Amniotic epithelial cell (primary cell): ENCODE results near the gene ICA1.
"Not testable (repeated sequence)": the region's sequence is repeated elsewhere in the genome, so short reads cannot be mapped to it uniquely, and the experiment has no call there.

Source experiments
- DNase-seq: peaks from one replicate; pipeline ENCODE4 v3.0.0-alpha.2; 2010; ENCODE audit warnings: low read depth

ICA1 gene

DNA sequence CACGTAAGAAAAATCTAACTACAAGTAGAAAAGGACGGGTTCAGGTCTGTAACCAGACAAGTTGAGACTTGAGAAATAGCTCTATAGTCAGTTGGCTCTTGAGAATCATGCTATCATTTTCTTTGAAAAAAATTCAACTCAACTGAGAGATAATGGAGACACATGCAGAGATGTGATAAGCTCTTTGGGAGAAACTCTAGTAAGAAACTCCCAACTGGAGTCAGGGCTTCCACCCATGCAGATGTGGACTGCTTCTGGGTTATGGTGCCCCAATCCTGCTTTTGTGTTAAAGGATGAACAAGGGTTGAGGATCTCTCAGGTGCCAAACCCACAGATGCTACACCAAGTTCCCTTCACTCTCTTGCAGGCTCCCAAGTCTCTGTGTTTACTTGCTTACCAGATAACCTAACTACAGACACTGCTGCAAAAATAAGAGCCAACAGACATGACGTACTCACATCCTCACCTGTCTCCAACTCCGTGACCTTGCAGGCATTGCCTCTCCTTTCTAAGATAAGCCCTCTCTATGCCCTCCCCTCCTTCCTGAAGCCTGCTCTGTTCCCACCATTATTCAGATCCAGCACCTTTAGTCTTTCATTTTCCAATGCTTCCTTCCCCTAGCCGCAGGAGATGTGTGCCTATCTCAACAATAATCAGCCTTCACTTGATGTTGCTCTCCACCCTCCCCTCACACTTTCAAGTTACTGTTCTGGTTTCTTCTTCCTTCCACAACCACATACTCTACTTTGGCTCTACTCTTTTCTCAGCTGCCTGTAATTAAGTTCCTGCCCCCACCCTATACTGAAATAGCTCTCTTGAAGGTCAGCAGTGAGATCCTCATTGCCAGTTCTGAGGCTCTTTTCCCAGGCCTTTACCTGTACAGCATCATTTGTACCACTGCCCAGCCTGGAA is 130.0 kb downstream of the ICA1 start:
- no peak for DNase-seq

DNA sequence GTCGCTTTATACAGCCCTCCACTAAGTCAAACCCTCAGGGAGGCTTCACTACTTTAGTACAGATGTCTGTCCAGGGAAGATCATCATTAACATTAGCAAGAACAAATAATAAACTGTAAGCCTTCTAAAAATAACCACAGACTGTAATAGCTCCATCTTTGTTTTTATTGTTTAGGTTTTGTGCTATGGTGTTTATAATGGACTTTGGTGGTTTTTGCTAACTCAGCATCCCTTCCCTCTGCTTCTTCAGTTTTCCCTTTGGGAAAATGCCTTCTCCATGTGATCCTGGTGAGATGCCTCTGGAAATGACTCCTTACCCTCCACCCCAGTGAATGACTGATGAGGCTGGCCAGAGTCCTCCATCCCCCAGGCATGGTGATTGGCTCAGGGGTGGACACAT is 131.3 kb downstream of the ICA1 start:
- no peak for DNase-seq

DNA sequence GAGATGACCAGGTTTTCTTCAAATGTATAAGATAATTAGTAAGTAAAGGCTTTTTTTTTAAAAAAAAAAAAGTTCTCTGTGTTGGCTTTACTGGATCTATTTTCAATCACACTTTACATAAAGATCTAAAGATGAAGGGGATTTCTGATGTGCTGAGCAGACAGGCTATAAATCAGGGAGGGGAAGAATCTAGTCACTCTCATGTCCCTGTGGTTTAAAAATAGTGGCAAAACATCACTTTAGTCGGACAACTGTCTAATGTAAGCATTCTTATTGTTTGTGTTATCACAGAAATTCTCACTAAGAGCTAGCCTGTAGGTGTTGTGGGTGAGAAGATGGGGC is 132.7 kb downstream of the ICA1 start:
- no peak for DNase-seq

DNA sequence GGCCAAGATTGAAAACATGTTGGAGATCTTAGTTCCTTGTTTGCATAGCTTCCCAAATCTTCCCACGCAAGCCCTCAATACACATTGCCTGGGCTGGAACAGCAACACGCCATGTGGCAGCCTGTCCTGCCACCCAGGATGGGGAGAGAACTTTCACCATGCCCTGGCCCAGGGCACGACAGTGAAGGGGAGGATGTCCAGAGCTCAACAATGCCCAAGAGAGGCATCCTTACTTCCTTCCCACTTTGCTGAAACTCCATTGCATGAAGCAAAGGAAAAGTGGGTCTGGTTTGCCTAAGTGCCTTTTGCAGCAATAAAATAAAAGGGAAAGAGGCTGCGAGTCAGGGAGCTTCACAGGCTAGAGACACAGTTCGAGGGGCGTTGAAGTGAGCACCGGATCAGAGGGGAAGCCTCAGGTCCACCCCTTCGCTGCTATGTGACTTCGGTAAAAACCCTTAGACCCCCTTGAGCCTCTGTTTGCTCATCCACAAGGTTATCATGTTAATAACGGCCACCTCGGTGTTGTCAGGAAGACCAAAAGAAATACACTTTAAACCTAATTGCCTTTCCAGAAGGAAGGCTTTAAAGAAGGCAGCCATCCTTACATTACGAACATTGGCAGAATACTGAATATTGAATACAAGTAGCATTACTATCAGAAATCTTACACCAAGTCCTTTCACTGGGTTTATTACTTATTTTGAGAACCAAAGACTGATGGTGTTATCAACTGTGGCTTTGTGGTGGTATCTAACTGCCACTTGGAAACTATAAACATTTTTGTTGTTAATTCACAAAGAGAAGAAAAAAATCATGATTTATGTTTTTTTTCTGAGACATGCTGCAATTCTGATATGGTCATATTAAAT is 133.3 kb downstream of the ICA1 start:
- DNase-seq, result no peak

DNA sequence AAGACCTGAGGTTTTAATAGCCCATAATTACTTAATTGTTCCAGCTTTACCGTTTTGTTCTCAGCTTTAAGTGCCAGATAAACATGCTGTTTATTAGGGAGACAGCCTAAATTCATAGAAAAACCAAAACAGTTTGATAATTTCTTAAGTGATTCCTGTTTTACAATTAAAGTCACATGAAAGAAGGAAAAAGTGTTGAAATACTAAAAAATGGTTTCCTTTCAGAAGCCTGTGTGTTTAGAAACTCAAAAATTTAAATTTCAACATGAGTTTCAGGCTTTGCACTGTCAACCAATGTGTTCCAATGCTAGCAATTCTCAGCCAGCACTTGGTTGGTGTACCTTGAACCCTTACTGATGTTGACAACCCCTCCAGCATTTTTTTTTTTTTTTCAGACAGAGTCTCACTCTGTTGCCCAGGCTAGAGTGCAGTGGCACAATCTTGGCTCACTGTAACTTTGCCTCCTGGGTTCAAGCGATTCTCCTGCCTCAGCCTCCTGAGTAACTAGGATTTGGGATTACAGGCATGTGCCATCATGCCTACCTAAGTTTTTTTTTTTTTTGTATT is 135.3 kb downstream of the ICA1 start:
- DNase-seq, result no peak

DNA sequence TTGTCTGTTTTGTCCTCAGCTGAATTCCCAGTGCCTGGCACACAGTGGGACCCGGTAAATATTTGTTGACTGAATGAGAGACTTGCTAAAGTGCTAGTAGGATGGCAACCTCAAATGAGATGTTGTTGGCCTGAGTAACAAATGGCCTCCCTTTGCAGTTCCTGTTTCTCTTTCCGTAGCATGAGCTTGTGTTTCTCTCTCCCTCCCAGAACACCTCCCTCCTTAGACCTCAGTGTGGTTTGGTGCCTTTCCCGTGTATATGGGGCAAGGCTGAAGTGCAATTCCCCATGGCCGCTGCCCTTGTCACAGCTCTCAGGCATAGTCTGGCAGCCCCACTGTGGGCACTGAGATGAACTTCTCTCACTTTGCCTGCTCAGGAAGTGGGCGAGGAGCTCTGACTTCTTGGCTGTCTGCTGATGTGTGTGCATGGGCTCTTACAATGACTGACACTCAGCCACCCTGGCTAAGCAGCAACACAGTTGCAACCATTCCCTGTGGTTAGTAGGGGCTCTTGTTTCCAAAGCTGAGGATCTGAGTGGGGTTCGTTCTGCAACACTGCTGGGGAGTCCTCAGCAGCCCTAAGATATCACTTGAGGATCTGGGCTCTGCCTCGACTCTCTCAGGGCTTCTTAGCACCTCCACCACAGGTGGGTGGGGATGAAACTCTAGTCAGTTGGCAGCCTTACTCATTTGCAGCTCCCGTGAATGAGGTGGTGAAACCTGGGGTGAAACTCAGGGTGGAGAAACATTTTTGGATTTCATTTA is 136.1 kb downstream of the ICA1 start:
- no peak for DNase-seq

DNA sequence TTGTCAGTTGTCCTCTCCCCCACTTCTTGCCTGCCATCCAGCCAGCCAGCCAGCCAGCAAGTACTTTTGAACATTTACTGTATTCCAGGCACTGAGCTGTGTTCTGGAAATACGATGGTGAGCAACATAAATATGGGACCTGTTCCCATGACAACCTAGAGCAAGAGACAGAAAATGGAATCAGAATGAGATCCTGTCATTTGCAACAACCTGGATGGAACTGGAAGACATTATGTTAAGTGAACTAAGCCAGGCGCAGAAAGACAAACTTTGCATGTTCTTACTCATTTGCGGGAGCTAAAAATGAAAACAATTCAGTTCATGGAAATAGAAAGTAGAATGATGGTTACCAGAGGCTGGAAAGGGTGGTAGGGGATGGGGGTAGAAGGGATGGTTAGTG is 140.7 kb downstream of the ICA1 start:
- DNase-seq, result no peak

DNA sequence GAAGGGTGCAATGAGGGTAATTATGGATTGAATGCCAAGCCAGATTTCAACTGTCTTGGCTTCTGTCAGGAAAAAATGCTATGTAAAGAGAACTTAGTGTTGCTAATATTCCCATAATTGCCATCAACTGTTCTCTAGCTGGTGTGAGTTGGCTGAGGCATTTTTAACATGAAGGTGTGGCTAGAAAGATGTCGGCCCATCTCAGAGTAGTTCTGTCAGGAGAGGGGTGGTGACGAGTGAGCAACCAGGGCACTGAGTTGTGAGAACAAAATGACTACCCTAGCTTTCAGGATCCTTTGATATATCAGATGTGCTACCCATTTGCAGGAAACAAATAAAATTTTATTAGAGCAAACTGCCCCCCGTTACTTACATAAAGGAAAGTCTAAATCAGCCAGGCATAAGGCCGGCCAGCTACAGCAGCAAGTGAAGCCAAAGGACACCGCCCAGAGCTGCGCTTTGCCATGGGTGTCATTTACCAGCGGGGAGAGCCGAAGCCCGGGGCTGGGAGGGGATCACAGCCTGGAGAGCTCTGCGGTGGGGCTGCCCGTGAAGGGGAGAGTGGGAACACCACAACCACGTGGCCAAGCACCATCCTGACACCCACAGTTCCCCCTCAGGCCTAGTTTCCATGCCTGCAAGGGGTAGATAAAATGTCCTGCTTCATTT is 141.4 kb downstream of the ICA1 start:
- no peak for DNase-seq

DNA sequence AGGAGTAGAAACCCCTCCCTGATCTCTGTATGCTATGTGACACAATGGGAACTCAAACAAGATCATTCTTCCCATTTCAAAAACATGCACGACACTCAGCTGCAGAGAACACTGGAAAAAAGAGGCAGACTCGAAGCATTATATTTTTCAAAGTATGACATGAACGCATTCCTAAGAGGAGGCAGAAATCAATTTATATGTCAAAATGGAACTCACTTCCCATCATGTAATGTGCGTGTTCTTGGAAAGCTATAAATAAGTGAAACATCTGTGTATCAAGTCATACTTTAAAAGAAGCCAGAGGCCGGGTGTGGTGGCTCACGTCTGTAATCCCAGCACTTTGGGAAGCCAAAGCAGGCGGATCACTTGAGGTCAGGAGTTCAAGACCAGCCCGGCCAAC is 142.7 kb downstream of the ICA1 start:
- no peak for DNase-seq

DNA sequence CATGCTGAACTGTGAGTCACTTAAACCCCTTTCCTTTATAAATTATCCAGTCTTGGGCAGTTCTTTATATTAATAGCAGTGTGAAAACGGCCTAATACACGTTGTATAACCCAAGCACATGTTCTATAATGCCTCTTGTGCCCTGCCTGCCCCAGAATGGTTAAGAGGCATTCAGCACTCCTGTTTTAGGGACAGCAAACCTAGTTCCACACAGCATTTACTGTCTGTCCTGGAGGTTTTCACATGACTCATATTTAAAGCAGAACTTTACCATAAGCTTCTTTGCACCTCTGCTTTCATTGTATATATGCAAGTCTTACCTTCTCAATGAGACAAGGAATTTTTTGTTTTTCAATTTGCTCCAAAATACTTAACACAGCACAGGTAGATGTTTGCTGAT is 144.8 kb downstream of the ICA1 start:
- DNase-seq, result peak; percentile 3

DNA sequence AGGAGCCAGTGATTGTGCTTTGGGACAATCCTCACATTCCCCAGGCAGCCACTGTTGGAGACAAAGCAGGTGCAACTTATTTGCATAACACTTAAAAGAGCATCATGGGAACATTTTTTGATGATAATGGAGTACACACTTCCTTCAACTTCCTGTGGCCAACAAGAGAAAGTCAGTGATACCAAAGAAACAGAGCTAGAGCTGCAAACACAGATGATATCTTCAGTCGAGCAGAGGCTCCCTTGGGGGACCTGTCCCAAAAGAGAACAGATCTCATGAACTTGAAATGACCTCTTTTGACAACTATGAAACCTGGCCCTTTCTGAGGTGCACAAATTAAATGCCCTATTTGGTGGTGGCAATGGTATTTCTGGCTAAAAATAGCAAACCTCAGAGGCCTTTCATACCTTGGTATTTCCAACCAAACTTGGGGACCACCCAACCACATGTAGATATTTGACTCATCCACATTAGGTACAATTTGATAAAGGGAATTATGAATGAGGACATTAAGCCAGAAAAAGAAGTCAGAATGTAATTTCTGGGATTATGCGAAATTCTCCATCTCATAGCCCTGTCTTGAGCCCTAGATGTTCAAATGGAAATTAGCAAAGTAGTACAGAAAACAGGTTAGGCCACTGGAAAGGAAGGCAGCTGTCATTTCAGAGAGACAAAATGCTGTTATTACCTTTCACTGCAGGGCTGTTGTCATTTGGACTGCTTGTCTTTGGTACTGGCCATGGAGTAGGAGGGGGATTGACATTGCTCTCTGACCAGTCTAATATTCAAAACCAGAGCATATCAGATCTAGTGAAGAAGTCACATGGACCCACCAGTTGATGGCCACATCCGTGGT is 146.2 kb downstream of the ICA1 start:
- DNase-seq, result no peak

DNA sequence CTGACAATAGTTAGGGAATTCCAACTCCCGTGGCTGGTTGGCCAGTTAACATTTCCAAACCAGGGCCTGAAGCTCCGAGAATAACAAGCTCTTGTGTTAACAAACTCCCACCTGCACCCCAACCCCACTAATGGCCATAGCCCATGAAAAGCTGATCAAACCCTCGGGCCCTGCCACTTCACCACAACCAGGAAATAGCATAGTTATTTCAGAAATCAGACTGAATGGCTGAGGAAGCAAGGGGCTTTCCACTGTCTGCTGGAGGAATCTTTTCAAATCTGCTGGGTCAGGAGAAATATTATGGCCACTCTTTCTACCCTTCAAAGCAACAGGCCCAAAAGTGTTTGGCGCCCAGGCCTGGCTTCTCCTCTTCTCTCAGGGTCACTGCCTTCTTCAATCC is 147.8 kb downstream of the ICA1 start:
- DNase-seq, result no peak

DNA sequence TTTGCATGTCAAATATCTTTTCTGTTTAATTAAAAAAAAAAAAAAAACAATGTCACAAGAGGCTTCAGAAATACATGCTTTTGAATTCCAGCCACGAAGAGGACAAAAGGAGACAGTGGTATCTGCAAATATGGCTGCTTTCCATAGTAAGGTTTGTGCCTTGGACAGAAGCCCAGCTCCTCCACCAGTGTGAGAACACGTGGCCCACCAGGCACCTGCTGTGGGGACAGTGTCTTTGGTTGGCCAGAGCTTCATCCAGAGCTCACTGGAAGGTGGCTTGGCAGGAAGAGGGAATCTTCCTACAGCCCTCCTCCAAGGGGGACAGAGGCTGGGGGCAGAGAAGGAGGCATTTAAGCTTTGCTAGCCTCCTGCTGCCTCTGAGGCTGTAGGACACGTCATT is 148.8 kb downstream of the ICA1 start:
- no peak for DNase-seq

DNA sequence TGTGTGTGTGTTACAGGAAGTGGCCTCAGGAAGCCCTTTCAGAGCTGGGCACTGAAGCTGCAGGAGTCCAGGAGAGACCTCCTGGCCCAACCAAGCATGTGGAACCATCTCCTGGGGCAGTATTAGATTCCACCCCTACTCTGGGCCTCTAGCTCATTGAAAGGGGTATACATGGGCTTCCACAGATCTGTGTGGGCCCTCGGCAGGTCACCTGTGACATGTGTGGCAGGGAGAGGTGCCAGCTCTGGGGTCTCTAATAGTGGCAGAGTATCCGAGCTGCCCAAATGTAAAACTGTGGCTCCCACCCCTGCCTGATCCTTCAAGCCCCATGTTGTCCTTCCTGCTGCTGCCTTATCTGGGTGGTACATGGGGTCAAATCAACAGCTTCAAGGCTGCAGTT is 149.3 kb downstream of the ICA1 start:
- no peak for DNase-seq

DNA sequence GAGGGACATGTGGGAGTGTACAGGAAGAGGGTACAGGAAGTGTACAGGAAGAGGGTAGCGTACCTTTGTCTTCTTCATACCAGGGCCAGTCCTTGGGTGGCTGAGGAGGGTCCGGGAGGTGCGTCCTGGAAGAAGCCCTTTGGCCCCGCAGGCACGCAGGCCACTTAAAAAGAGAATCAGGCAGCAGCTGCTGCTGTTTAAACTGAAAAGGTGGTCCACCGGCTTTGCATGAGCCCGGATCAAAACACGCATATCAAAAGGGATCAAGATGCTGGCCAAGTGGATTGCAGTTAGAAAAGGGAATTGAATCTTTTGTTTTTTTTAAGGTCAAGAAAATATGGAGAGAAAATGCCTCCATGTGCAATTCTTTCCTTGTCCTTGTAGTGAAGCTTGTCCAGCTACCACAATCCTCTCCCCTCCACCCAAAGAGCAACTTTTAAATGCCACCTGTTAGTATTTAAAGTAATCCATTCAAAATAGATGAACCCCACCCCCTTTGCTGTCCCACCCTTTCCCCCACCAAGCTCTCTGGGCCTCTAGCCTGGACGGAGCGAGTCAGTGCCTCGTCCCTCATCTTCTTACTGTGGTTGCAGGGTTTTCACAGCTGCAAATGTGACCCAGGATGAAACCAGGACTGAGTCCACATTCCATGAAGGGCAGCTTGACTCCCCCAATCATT is 150.5 kb downstream of the ICA1 start:
- no peak for DNase-seq

DNA sequence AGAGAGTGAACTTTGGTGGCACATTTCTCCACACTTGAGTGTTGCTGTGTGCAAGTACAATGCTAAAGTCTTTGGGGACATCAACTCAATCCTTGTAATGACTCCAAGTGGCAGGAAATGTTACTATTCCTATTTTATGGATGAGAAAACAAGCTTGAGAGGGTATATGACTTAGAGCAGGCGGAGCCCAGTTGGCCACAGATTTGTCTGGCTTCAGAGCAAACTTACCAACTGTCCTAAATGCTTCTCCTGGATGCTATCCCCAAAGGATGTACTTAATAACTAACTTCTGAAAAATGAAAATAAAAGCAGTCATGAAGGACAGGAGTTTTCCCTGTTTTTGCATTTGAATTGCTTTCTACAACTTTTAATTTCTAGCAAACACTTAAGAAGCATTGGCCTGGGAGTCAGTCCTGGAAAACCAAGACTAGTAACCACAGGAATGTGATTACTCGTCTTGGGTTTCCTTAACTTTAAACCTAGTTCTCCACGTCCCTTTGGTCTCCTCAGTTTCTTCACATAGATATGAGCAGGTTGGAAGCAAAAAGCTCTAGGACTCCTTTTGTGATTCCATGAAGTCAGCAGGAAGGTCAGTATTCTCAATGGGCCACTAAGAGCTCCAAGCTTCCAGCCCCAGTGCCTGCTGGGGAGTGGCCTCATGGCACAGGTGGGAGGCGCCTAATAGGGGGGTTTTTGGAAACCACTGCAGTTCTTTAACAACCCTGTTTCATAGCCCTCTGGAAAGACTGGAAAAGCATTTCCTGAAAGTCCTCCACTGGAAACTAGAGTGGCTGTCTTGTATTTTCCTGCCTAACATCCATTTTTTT is 152.6 kb downstream of the ICA1 start:
- peak; percentile 40 for DNase-seq

DNA sequence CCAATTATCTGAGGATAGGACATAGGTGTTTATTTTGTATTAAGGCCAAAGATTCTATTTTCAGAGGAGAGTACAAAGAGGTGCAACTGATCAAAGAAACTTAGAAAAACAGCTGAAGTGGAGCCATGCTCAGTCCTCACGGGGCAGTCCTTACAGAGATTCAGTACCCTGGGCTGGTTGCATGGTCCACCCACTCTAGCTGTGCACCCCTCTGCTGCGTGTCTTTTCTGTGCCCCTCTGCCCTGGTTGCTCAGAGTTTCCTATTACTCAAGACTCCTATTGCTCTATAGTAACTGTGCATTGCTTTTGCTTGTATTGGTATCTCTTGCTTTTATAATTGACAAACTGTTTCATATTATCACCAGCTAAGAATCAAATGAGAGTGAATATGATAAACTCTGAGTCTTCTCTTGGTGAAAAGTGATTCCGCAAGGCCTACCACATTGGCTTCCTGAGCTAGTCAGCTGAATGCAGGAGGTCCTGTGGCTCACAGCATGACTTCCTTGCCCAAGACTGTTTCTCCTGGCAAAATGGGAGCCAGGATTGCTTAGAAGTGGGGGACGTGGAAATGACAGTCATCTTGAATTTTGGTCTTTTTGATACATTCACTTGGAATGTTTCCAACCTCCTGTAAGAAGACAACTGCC is 156.4 kb downstream of the ICA1 start:
- no peak for DNase-seq

DNA sequence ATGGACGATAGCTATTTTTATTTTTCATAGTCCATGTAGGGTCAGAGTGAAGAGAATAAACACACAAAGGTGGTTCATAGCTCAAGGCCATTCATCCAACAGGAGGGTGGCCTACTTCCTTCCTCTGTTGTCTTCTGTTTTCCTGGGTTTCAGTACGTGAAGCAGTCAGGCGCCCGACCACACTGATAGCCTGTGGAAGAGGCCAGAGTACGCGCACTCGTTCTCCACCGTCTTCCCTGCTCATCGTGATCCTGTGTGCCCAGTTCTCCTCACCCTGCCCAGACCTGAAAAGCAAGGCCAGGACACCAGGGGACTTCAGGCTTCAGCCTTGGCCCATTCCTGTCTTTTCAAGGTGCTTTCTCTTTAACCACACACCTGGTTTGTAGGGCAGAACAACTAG is 158.7 kb downstream of the ICA1 start:
- no peak for DNase-seq

DNA sequence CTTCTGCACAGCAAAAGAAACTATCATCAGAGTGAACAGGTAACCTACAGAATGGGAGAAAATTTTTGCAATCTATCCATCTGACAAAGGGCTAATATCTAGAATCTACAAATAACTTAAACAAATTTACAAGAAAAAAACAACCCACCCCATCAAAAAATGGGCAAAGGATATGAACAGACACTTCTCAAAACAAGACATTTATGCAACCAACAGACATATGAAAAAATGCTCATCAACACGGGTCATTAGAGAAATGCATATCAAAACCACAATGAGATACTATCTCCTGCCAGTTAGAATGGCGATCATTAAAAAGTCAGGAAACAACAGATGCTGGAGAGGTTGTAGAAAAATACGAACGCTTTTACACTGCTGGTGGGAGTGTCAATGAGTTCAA is 160.7 kb downstream of the ICA1 start:
- not testable (repeated sequence) for DNase-seq
